GM18858 (cell line): ENCODE measurements around the gene KIF23.

Source experiments
- ATAC-seq: cut with Tn5 transposase; IDR thresholded peaks from one replicate; pipeline ENCODE4 v1.9.1; 2021; ENCODE audit not compliant: unreplicated experiment

Gene KIF23

DNA sequence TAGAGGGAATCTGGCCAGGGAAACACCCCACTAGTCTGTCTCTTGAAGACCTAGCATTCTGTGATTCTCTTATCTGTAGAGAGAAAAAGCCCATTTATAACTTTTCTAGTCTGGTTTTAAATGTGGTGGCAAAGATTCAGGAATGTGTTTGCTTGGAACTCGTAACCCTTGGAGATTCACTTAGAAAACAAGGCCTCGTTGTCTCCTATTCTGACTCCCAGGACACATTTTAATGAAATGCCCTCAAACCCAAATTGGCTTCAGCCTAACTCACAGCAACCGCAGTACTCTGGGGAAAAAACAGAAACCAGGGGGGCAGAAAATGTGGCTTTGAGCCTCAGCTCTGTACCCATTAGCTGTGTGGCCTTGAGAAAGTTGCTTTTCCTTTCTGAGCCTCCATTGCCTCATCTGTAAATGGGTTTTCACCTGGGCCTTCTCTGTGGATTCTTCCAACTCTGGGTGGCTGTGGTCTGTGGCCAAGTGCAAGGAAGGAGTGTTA is 75.0 kb downstream of the KIF23 start:
- no peak for ATAC-seq

DNA sequence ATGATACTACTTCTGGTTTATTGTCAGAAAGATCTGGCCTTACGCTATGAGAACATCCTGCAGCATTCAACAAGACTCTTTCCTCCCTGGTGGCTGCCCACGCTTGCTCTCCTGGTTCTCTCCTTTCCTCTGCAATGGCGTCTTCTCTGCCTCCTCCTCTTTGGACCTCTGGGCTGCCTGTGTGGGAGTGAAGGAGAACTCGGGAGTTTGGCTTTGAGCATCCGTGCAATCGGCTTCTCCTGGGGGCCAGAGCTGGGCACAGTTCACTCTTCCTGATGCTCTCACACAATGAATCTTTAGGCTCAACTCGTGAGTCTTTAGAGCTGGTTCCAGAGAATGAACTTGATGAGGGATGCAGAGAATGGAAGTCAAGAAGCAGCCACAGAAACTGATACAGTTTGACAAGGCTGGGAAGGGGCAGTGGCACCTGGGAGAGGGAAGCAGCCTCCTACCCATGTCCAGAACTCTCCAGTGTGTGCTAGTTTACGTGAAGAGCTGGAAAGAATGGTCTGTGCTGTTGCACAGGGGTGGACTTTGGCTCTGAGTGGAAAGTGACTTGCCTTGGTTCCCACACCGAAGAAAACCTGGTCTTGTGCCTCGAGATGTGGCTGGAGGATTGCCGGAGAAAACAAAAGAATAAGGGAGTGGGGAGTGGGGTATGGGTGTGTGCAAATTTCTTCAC is 76.3 kb downstream of the KIF23 start:
- no peak for ATAC-seq

DNA sequence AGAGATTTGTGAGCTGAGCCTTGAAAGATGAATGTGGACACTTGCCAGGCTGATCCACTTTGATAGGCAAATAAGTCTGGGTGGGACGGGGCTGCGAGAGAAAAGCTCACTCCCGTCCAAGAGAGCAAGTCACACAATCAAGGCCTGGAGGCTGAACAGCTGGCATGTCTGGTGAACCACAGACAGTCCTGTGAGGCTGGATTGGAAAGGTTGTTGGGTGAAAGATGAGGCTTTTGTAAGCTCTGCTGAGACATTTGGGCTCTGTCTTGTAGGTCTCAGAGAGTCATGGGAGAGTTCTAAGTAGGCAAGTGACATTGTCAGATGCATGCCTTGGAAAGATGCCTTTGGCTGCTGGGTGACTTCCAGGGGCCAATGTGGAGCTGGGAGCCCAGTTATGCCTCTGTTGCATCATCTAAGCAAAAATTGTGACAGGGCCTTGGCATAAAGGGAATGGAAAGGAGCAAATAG is 76.9 kb downstream of the KIF23 start:
- ATAC-seq = no peak

DNA sequence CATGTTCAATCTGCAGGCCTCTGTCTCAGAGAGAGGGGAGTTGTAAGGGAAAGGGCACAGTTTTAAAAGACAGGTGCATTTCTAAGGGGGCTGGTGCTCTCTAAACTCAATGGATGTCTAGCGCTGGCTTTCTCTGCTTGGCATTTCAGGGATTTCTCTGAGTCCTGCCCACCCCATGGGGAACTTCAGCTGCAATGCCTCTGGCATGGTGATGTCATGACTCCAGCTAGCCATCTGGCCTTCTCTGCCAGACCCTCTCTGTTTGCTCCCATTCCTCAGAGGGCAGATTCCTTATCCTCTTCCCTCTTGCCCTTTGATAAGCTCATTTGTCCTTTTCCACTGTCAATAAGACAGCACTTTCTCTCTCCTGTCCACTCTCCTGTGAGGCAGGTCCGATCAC is 79.3 kb downstream of the KIF23 start:
- no peak for ATAC-seq

DNA sequence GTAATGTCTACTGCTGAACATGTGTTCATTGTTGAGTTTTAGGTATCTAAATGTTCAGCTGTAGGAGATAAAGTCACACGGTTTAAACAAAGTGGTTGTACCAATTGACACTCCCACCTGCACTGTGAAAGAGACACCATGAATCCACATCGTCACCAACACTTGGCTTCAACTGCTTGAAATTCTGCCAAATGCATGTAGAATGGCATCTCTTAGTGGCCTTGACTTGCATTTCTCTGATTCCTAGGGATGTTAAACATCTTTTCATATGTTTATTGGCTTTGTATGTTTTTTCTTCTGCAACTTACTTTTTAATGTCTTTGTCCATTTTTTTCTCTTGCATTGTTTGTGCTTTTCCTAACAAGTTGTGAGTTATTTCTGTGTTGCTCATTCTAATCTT is 81.9 kb downstream of the KIF23 start:
- ATAC-seq = no peak

DNA sequence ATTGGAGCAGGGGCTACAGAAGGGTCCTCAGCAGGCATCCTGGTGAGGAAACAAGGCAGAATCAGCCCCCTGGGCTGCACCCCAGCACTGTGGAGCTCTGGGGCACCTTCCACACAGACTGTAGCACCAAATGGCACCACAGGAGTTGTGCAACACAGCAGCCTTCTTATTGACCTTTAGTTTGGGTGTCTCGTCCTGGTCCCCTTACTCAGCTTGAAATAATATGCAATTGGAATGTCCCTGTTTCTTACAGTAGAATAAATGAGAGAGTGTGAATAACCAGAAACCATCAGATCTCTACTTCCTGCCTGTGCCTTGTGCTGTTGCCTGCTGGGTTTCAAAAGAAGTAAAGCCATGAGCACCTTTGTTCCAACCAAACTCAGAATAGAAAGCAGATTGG is 82.9 kb downstream of the KIF23 start:
- ATAC-seq = no peak

DNA sequence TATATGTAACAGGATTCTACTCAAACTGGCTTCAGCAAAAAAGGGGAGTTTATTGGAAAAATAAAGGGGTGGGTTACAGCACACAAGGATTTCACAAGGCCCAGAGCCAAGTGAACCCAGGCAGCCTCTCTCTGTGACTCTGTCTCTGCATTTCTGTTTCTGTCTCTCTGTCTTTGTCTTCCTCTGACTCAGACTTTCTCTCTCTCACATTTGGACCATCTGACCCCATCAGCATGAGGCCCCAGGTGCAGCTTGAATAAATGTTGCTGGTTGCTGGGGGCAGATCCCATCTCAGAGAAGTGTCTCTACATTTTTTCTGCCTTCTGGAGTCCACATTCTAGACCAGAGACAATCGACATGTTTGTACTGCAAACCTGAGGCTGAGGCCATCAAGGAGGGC is 83.5 kb downstream of the KIF23 start:
- ATAC-seq = no peak
